Activated naive CD4-positive, alpha-beta T cell treated with anti-CD3 and anti-CD28 coated beads for 36 hours (primary cell): ENCODE measurements around the gene ITGA8. TPM values are rescaled to one million over a fixed set of nuclear protein-coding genes. Genes with fewer than 3 reads are reported as not detected.

Source experiments
- CTCF ChIA-PET: fragments of 350-600 bp; sonication (Branson Sonifier 250); formaldehyde crosslinking; loops from one replicate; lab custom pipeline; 2021; ENCODE audit warnings: antibody characterized with exemption; lab: Charles Lee
- DNase-seq: peaks from one replicate; pipeline ENCODE4 v3.0.0-alpha.2; 2020
- H3K27ac Mint-ChIP-seq: one replicate; pipeline ENCODE4 v1.8.0; 2021; ENCODE audit warnings: mild to moderate bottlenecking, mixed read lengths
- H3K27me3 Mint-ChIP-seq: one replicate; pipeline ENCODE4 v1.8.0; 2021; ENCODE audit warnings: low read depth, mixed read lengths
- H3K36me3 Mint-ChIP-seq: one replicate; pipeline ENCODE4 v1.8.0; 2021; ENCODE audit warnings: low read depth, mixed read lengths
- H3K4me1 Mint-ChIP-seq: one replicate; pipeline ENCODE4 v1.8.0; 2021; ENCODE audit warnings: low read depth, mixed read lengths
- H3K4me3 Mint-ChIP-seq: one replicate; pipeline ENCODE4 v1.8.0; 2021; ENCODE audit warnings: mild to moderate bottlenecking, moderate library complexity, mixed read lengths
- H3K9me3 Mint-ChIP-seq: one replicate; pipeline ENCODE4 v1.8.0; 2021; ENCODE audit warnings: mixed read lengths
- intact Hi-C: fragments of 100-400 bp; cut with micrococcal nuclease; formaldehyde crosslinking; loops from one replicate; pipeline ENCODE4 v1.15.1; 2023
- total RNA-seq, 2 experiments: library from RNA; stranded (reverse); gene quantifications; one replicate each; pipeline ENCODE4 v1.2.3, GENCODE V29; 2021

The ITGA8 gene
- total RNA-seq, 2 experiments from 2014 or later, result not detected

- peak; percentile 69 for DNase-seq
- Mint-ChIP-seq H3K4me1 (no peaks in the 10 kb centered on the region), H3K4me3 (no peak overlapping the region), H3K27me3 (peaks cover 10% of the 10 kb centered on the region), H3K9me3 (no peaks in the 10 kb centered on the region), H3K36me3 (no peaks in the 10 kb centered on the region), H3K27ac (no peak overlapping the region)
- CTCF ChIA-PET, result no interaction called here
- intact Hi-C loops, result loop anchor here (1.0 to 5.0 kb wide), 2 partner anchors 157 to 310 kb away; no protein-coding TSS in a partner anchor
Measured at GRCh38 chr10:15744217-15744865, 24.6 kb upstream of the ITGA8 start.

GRCh38 chr10:15743443-15743842, 23.7 kb upstream of the ITGA8 start:
- H3K4me1 Mint-ChIP-seq, result no peaks in the 10 kb centered on the region
- no peak overlapping the region for H3K4me3 Mint-ChIP-seq
- CTCF ChIA-PET, result interaction anchor here (0.6 kb wide), 1 partner anchor 410 kb away, joined by 4 read pairs; no protein-coding TSS in a partner anchor
- no peak for DNase-seq
- no peaks in the 10 kb centered on the region for H3K9me3 Mint-ChIP-seq
- H3K36me3 Mint-ChIP-seq, result no peaks in the 10 kb centered on the region
- H3K27ac Mint-ChIP-seq, result no peak overlapping the region
- intact Hi-C loops, result loop anchor here (5.0 kb wide), 1 partner anchor 156 kb away; no protein-coding TSS in a partner anchor
- peaks cover 12% of the 10 kb centered on the region for H3K27me3 Mint-ChIP-seq

GRCh38 chr10:15742836-15743235, 23.1 kb upstream of the ITGA8 start:
- CTCF ChIA-PET, result no interaction called here

GRCh38 chr10:15742102-15742501, 22.4 kb upstream of the ITGA8 start:
- no peak for DNase-seq
- Mint-ChIP-seq H3K4me1 (no peaks in the 10 kb centered on the region), H3K27me3 (peaks cover 14% of the 10 kb centered on the region), H3K36me3 (no peaks in the 10 kb centered on the region), H3K9me3 (no peaks in the 10 kb centered on the region), H3K27ac (no peak overlapping the region), H3K4me3 (no peak overlapping the region)
- CTCF ChIA-PET, result interaction anchor here (0.7 kb wide), 1 partner anchor 366 kb away, joined by 3 read pairs; no protein-coding TSS in a partner anchor
- intact Hi-C loops, result loop anchor here (5.0 kb wide), 1 partner anchor 155 kb away; no protein-coding TSS in a partner anchor

More at GRCh38 chr10:15742836-15743235, 23.1 kb upstream of the ITGA8 start:
- Mint-ChIP-seq H3K36me3 (no peaks in the 10 kb centered on the region), H3K9me3 (no peaks in the 10 kb centered on the region), H3K27me3 (peaks cover 12% of the 10 kb centered on the region), H3K4me3 (no peak overlapping the region), H3K4me1 (no peaks in the 10 kb centered on the region), H3K27ac (no peak overlapping the region)
- intact Hi-C loops, result loop anchor here (5.0 kb wide), 1 partner anchor 156 kb away; no protein-coding TSS in a partner anchor
- no peak for DNase-seq

- Mint-ChIP-seq H3K27ac (no peak overlapping the region), H3K27me3 (peaks cover 14% of the 10 kb centered on the region), H3K4me1 (no peaks in the 10 kb centered on the region), H3K4me3 (no peak overlapping the region), H3K36me3 (no peaks in the 10 kb centered on the region), H3K9me3 (no peaks in the 10 kb centered on the region)
- no peak for DNase-seq
- CTCF ChIA-PET, result interaction anchor here (0.7 to 0.8 kb wide), 2 partner anchors 13 to 366 kb away, joined by 3 read pairs; no protein-coding TSS in a partner anchor
- intact Hi-C loops, result loop anchor here (5.0 kb wide), 1 partner anchor 154 kb away; no protein-coding TSS in a partner anchor
Measured at GRCh38 chr10:15741581-15741980, 21.9 kb upstream of the ITGA8 start.

- intact Hi-C loops, result loop anchor here (5.0 kb wide), 1 partner anchor 153 kb away; no protein-coding TSS in a partner anchor
- no peak for DNase-seq
- H3K4me1 Mint-ChIP-seq, result no peaks in the 10 kb centered on the region
- no peaks in the 10 kb centered on the region for H3K36me3 Mint-ChIP-seq
- peaks cover 16% of the 10 kb centered on the region for H3K27me3 Mint-ChIP-seq
- no peak overlapping the region for H3K4me3 Mint-ChIP-seq
- CTCF ChIA-PET, result no interaction called here
- no peaks in the 10 kb centered on the region for H3K9me3 Mint-ChIP-seq
- H3K27ac Mint-ChIP-seq, result no peak overlapping the region
Measured at GRCh38 chr10:15740261-15740660, 20.5 kb upstream of the ITGA8 start.

GRCh38 chr10:15739254-15739970, 19.7 kb upstream of the ITGA8 start:
- intact Hi-C loops, result no loop called here
- H3K27ac Mint-ChIP-seq, result no peak overlapping the region
- H3K9me3 Mint-ChIP-seq, result no peaks in the 10 kb centered on the region
- H3K27me3 Mint-ChIP-seq, result peaks cover 16% of the 10 kb centered on the region
- no peak overlapping the region for H3K4me3 Mint-ChIP-seq
- CTCF ChIA-PET, result interaction anchor here (0.6 kb wide), 2 partner anchors 12 to 17 kb away, joined by 3 read pairs; no protein-coding TSS in a partner anchor
- no peaks in the 10 kb centered on the region for H3K36me3 Mint-ChIP-seq
- no peaks in the 10 kb centered on the region for H3K4me1 Mint-ChIP-seq
- no peak for DNase-seq

- DNase-seq, result no peak
- H3K36me3 Mint-ChIP-seq, result no peaks in the 10 kb centered on the region
- H3K27ac Mint-ChIP-seq, result no peak overlapping the region
- CTCF ChIA-PET, result no interaction called here
- intact Hi-C loops, result no loop called here
- H3K4me3 Mint-ChIP-seq, result no peak overlapping the region
- H3K27me3 Mint-ChIP-seq, result peaks cover 21% of the 10 kb centered on the region
- no peaks in the 10 kb centered on the region for H3K9me3 Mint-ChIP-seq
- no peaks in the 10 kb centered on the region for H3K4me1 Mint-ChIP-seq
Measured at GRCh38 chr10:15738270-15738925, 18.7 kb upstream of the ITGA8 start.

- H3K27ac Mint-ChIP-seq, result no peak overlapping the region
- no peak for DNase-seq
Measured at GRCh38 chr10:15737656-15738055, 17.9 kb upstream of the ITGA8 start.

GRCh38 chr10:15735763-15736162, 16.0 kb upstream of the ITGA8 start:
- Mint-ChIP-seq H3K4me1 (no peaks in the 10 kb centered on the region), H3K27ac (no peak overlapping the region), H3K36me3 (no peaks in the 10 kb centered on the region), H3K9me3 (peaks cover 4% of the 10 kb centered on the region), H3K4me3 (no peak overlapping the region), H3K27me3 (peaks cover 11% of the 10 kb centered on the region)
- CTCF ChIA-PET, result no interaction called here
- DNase-seq, result no peak
- intact Hi-C loops, result no loop called here

More at GRCh38 chr10:15737656-15738055, 17.9 kb upstream of the ITGA8 start:
- intact Hi-C loops, result no loop called here
- CTCF ChIA-PET, result no interaction called here
- no peak overlapping the region for H3K4me3 Mint-ChIP-seq
- H3K36me3 Mint-ChIP-seq, result no peaks in the 10 kb centered on the region
- H3K9me3 Mint-ChIP-seq, result no peaks in the 10 kb centered on the region
- H3K27me3 Mint-ChIP-seq, result peaks cover 21% of the 10 kb centered on the region
- H3K4me1 Mint-ChIP-seq, result no peaks in the 10 kb centered on the region

- CTCF ChIA-PET, result no interaction called here
- peaks cover 10% of the 10 kb centered on the region for H3K27me3 Mint-ChIP-seq
- no peak overlapping the region for H3K4me3 Mint-ChIP-seq
- intact Hi-C loops, result no loop called here
- H3K4me1 Mint-ChIP-seq, result no peaks in the 10 kb centered on the region
- no peaks in the 10 kb centered on the region for H3K36me3 Mint-ChIP-seq
- H3K9me3 Mint-ChIP-seq, result peaks cover 10% of the 10 kb centered on the region
- no peak overlapping the region for H3K27ac Mint-ChIP-seq
- DNase-seq, result no peak
Measured at GRCh38 chr10:15730341-15730740, 10.6 kb upstream of the ITGA8 start.

GRCh38 chr10:15729890-15730289, 10.2 kb upstream of the ITGA8 start:
- CTCF ChIA-PET, result no interaction called here
- Mint-ChIP-seq H3K27ac (no peak overlapping the region), H3K4me1 (no peaks in the 10 kb centered on the region), H3K9me3 (peaks cover 10% of the 10 kb centered on the region), H3K4me3 (no peak overlapping the region), H3K36me3 (no peaks in the 10 kb centered on the region), H3K27me3 (peaks cover 13% of the 10 kb centered on the region)
- intact Hi-C loops, result no loop called here
- no peak for DNase-seq
